ENCODE measurements around the gene JAG1. TPM values are rescaled to one million over a fixed set of nuclear protein-coding genes. Genes with fewer than 3 reads are reported as not detected.

JAG1 gene
- total RNA-seq, 1 experiment from 2014 or later, result 88.0 TPM

GRCh38 chr20:10631126-10631525 lies 42.7 kb downstream of the JAG1 start:
- intact Hi-C loops (cut with micrococcal nuclease), result no loop called here
- no peak for DNase-seq (ENCODE audit: unreplicated experiment)
- Mint-ChIP-seq H3K4me3 (ENCODE audit: unreplicated experiment) (no peak overlapping the region), H3K27ac (ENCODE audit: low read depth, unreplicated experiment) (no peak overlapping the region), H3K9me3 (ENCODE audit: unreplicated experiment) (no peaks in the 10 kb centered on the region), H3K36me3 (ENCODE audit: insufficient read depth, unreplicated experiment) (no peaks in the 10 kb centered on the region), H3K27me3 (ENCODE audit: insufficient read depth, unreplicated experiment) (no peaks in the 10 kb centered on the region), H3K4me1 (ENCODE audit: insufficient read depth, unreplicated experiment) (peaks cover 28% of the 10 kb centered on the region)
- ChIA-PET CTCF (interaction anchor here (0.7 to 1.5 kb wide), 4 partner anchors 10 to 94 kb away, joined by 3 to 5 read pairs (median 3); no protein-coding TSS in a partner anchor), POLR2A (interaction anchor here (0.7 to 1.7 kb wide), 5 partner anchors 12 to 40 kb away, joined by 3 to 9 read pairs (median 4); no protein-coding TSS in a partner anchor)
- BruUV-seq (replicated peaks), result no TSS peak
- TF ChIP-seq CTCF (IDR thresholded peaks at IDR 0.05; ENCODE audit: unreplicated experiment), result no peak

GRCh38 chr20:10629946-10630650 lies 43.7 kb downstream of the JAG1 start:
- Mint-ChIP-seq H3K27ac (ENCODE audit: low read depth, unreplicated experiment) (no peak overlapping the region), H3K4me3 (ENCODE audit: unreplicated experiment) (no peak overlapping the region), H3K4me1 (ENCODE audit: insufficient read depth, unreplicated experiment) (peaks cover 31% of the 10 kb centered on the region), H3K9me3 (ENCODE audit: unreplicated experiment) (no peaks in the 10 kb centered on the region), H3K27me3 (ENCODE audit: insufficient read depth, unreplicated experiment) (no peaks in the 10 kb centered on the region), H3K36me3 (ENCODE audit: insufficient read depth, unreplicated experiment) (no peaks in the 10 kb centered on the region)
- ChIA-PET POLR2A (interaction anchor here (3.6 to 4.0 kb wide), 2 partner anchors 7 to 31 kb away, joined by 20 to 42 read pairs; no protein-coding TSS in a partner anchor), CTCF (interaction anchor here (0.6 kb wide), 1 partner anchor 519 kb away, joined by 4 read pairs; no protein-coding TSS in a partner anchor)
- DNase-seq (ENCODE audit: unreplicated experiment), result no peak
- no peak for TF ChIP-seq CTCF (IDR thresholded peaks at IDR 0.05; ENCODE audit: unreplicated experiment)
- intact Hi-C loops (cut with micrococcal nuclease), result no loop called here
- BruUV-seq (replicated peaks), result no TSS peak

GRCh38 chr20:10626896-10627295 lies 46.9 kb downstream of the JAG1 start:
- intact Hi-C loops (cut with micrococcal nuclease), result no loop called here

More at GRCh38 chr20:10626896-10627295, 46.9 kb downstream of the JAG1 start:
- Mint-ChIP-seq H3K9me3 (ENCODE audit: unreplicated experiment) (no peaks in the 10 kb centered on the region), H3K4me3 (ENCODE audit: unreplicated experiment) (no peak overlapping the region), H3K4me1 (ENCODE audit: insufficient read depth, unreplicated experiment) (peaks cover 25% of the 10 kb centered on the region), H3K27me3 (ENCODE audit: insufficient read depth, unreplicated experiment) (no peaks in the 10 kb centered on the region), H3K27ac (ENCODE audit: low read depth, unreplicated experiment) (peak overlapping the region; percentile 27), H3K36me3 (ENCODE audit: insufficient read depth, unreplicated experiment) (no peaks in the 10 kb centered on the region)
- DNase-seq (ENCODE audit: unreplicated experiment), result peak; percentile 86
- ChIA-PET POLR2A (interaction anchor here (0.6 to 4.0 kb wide), 14 partner anchors 10 to 650 kb away, joined by 3 to 42 read pairs (median 8); partner anchors contain the start of genes JAG1, MKKS and SLX4IP), CTCF (interaction anchor here (1.3 to 3.0 kb wide), 5 partner anchors 10 to 74 kb away, joined by 6 to 23 read pairs (median 10); no protein-coding TSS in a partner anchor)
- no TSS peak for BruUV-seq (replicated peaks)
- TF ChIP-seq CTCF (IDR thresholded peaks at IDR 0.05; ENCODE audit: unreplicated experiment), result no peak
